GM18511 (cell line): ENCODE results near the gene WDR19.
"Not testable (repeated sequence)": the region's sequence is repeated elsewhere in the genome, so short reads cannot be mapped to it uniquely, and the experiment has no call there.

ENCODE experiments used
- ATAC-seq: cut with Tn5 transposase; IDR thresholded peaks from one replicate; pipeline ENCODE4 v1.9.1; 2021; ENCODE audit warnings: mild to moderate bottlenecking, moderate library complexity; ENCODE audit not compliant: unreplicated experiment

Gene WDR19

GRCh38 chr4:39181905-39182638 is at the start of gene WDR19:
Gene WDR19 (plus strand): TSS chr4:39182529. CDS start chr4:39182558, 29 bp downstream.
- peak; percentile 99 for ATAC-seq

DNA sequence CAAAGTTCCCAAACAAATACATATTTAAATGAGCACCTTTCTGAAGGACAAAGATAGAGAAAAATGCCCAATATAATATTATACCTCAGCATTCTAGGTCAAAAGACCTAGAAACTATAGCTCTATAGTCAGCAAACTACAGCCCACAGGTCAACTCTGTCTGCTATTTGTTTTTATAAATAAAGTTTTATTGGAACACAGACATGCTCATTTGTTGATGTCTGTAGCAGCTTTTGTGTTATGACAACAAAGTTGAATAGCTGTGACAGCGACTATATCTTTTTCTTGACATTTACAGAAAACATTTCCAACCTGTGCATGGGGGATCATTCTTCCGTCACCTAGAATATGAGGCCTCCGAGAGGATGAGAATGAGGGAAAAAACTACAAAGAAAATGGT is 48.7 kb upstream of the WDR19 start:
- no peak for ATAC-seq

- peak; percentile 48 for ATAC-seq
Measured at GRCh38 chr4:39134683-39135306, 47.5 kb upstream of the WDR19 start.

- ATAC-seq, result not testable (repeated sequence)
Measured at GRCh38 chr4:39138227-39138626, 44.1 kb upstream of the WDR19 start.

DNA sequence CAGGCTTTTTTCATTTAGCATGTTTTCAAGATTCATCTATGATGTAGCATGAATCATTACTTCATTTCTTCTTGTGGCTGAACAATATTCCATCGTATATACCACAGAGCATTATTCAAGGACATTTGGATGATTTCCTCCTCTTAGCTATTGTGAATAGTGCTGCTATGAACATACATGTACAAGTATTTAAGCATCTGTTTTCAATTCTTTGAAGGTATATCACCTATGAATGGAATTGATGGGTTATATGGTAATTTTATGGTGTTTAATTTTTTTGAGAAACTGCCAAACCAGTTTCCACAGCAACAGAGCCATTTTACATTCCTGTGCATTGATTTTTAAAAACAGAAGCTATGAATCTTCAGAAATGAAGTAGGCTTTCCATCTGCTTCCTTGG is 36.1 kb upstream of the WDR19 start:
- ATAC-seq, result no peak

DNA sequence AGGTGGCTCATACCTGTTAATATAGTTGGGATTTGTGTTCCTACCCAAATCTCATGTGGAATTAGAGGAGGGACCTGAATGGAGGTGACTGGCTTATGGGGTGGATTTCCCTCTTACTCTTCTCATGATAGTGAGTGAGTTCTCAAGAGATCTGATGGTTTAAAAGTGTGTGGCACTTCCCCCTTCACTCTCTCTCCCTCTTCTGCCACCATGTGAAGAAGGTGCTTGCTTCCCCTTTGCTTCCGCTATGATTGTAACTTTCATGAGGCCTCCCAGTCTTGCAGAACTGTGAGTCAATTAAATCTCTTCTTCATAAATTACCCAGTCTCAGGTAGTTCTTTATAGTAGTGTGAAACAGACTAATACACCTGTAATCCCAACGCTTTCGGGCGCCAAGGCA is 28.3 kb upstream of the WDR19 start:
- ATAC-seq, result no peak

- no peak for ATAC-seq
Measured at GRCh38 chr4:39157520-39157919, 24.8 kb upstream of the WDR19 start.

DNA sequence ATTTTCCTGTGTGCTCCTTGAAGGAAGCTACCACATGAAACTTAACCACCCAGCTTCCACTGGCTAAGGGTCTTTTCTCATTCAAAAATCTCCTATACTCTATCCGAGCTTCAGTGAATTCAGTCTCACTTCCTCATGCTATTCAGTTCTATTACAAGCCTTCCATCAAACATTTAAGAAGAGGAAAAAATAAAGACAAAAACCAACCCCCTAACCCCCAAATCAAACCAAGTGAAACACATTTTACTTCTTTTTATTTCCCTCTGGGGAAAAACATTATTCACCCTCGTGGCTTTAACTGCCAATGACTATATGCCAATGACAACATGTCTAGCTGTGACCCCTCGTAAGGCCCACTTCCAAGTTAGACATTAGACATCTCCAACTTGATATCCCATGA is 16.2 kb upstream of the WDR19 start:
- ATAC-seq, result no peak

DNA sequence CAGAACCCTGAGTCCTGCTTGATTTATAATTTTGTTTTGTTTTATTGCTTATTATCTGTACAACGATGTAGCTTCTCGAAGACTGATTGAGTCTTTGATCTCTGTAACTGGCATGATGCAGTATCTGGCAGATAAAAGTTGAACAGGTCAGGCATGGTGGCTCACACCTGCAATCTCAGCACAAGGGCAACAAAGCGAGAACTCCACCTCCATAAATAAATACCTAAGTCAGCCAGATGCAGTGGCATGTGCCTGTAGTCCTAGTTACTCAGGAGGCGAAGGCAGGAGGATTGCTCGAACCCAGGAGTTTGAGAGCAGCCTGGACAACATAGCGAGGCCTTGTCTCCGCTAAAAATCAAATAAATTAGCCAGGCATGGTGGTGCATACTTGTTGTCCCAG is 15.7 kb upstream of the WDR19 start:
- no peak for ATAC-seq

GRCh38 chr4:39169426-39169825 is 12.9 kb upstream of the WDR19 start:
- ATAC-seq, result no peak

DNA sequence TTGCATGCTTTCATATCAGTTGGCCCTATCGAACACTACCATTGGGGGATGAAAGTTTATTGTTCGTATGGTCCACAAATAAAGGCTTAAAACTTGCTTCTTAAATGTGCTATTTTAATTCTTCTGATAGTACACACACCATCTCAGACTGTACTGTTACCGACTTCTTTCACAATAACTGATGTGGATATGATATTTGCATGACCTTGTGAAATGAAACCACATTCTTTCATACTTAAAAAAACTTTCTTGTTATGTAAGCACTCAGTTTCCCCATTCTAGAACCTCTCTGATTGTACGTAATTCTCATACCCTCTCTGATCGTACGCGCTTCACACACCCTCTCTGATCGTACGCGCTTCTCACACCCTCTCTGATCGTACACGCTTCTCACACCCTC is 12.0 kb upstream of the WDR19 start:
- ATAC-seq, result no peak

GRCh38 chr4:39178706-39179105 is 3.6 kb upstream of the WDR19 start:
- no peak for ATAC-seq

GRCh38 chr4:39179681-39180080 is 2.6 kb upstream of the WDR19 start:
- ATAC-seq, result no peak

- not testable (repeated sequence) for ATAC-seq
Measured at GRCh38 chr4:39180629-39181028, 1.7 kb upstream of the WDR19 start.

GRCh38 chr4:39181520-39181904 is 817 bp upstream of the WDR19 start:
- no peak for ATAC-seq

- ATAC-seq, result no peak
Measured at GRCh38 chr4:39201963-39202362, 19.6 kb downstream of the WDR19 start.

DNA sequence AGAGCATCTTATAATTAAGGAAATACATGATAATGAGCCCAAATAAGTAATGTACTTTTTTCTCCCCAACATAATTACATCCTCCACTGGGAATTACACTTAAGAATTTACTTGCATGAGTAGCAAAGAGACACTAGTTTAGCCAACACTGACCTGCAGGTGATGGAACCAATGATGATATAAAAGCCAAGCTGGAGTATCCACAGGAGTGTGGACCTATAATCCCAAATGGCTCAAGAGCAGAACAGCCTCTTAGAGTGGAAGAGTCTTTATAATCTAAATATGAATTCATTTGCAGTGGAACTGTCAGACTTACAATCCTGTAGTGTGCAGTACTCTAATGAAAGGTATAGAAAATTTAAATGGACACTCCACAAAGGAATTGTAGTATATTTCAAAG is 22.2 kb downstream of the WDR19 start:
- ATAC-seq, result no peak

GRCh38 chr4:39205000-39205399 is 22.7 kb downstream of the WDR19 start:
- ATAC-seq, result no peak

- ATAC-seq, result no peak
Measured at GRCh38 chr4:39205476-39205875, 23.1 kb downstream of the WDR19 start.

DNA sequence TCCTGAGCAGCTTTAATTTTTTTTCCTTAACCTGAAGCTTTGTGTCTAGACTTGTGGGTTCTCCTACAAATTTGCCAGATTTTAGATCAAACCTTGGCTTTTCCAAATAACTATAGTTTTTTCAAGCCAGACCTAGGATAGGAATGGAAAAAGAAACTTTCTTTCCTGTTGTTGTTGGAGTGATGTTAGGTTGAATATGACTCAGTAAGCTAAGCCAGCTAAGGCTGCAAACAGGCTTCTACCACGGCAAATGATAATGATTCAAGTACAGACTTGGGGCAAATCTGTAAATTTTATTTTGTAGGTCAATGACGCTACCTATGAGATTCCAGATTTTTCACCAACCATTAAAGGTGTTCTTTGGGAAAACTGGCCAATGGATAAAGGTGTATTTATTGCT is 45.6 kb downstream of the WDR19 start:
- ATAC-seq, result no peak

DNA sequence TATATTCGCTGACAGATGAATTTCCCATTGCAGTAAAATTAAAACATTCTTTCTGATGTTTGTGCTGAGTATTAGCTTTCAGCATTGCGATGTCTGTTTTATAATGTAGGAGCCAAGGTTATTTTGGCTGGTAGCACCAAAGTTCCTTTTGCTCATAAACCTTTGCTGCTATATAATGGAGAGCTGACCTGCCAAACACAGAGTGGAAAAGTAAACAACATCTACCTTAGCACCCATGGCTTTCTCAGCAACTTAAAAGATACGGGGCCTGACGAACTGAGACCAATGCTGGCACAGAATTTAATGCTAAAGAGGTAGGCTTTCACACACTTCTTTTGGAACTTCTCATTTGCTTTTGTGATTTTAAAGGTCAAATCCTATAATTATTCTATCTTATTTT is 46.0 kb downstream of the WDR19 start:
- ATAC-seq, result no peak

DNA sequence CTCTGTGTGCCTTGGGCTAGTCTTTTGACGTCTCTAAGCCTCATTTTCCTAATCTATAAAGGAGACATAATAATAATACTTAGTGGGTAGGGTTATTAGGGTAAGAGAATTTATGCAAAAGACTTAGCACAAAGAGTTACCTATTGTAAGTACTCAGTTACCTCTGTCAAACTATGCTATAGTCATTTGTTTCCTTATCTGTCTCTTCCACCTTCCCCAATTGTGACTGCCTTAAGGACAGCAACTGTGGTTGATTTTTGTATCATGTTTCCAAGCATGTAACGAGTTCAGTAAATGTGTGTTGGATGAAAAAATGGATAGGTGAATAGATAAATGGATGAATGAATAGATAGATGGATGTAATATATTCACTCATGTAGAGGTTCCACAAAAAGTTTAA is 48.1 kb downstream of the WDR19 start:
- ATAC-seq, result no peak

DNA sequence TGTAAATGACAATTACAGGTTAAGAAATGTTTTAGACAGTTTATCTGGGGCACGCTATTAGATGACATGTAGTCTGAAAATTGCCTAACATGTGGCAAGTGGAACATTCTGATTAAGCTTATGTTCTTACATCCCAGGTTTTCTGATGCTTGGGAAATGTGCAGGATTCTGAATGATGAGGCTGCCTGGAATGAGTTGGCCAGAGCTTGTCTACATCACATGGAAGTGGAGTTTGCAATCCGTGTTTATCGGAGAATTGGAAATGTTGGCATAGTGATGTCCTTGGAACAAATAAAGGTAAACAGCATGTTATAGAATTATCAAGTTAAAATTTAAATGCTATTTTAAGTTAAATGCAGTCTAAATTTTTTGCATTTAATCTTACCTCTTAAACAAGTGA is 49.3 kb downstream of the WDR19 start:
- no peak for ATAC-seq
